A549 (cell line): Measurements from ENCODE around the gene CD7.

Source experiments
- CEBPB ChIP-seq, 2 experiments: fragments of >200 bp in 1 of 2; sonication (Bioruptor Twin) in 1 of 2; formaldehyde crosslinking in 1 of 2; IDR thresholded peaks; 2 replicates each; pipeline ENCODE4 v1.6.1; 2012 to 2016
- EP300 ChIP-seq, 2 experiments: fragments of >200 bp; sonication (Bioruptor Twin); formaldehyde crosslinking; IDR thresholded peaks; 2 replicates in 1 of 2; 3 replicates in 1 of 2; pipeline ENCODE4 v1.6.1; 2016 to 2017
- MAFK ChIP-seq: fragments of 450-650 bp; IDR thresholded peaks from 2 replicates; pipeline ENCODE4 v1.6.1; 2014; ENCODE audit not compliant: partially characterized antibody
- NR3C1 ChIP-seq: fragments of >200 bp; sonication (Bioruptor Twin); formaldehyde crosslinking; IDR thresholded peaks from 3 replicates; pipeline ENCODE4 v1.6.1; 2017
- RAD21 ChIP-seq, 2 experiments: fragments of >200 bp in 1 of 2; sonication (Bioruptor Twin) in 1 of 2; formaldehyde crosslinking in 1 of 2; IDR thresholded peaks in 1 of 2; conservative IDR thresholded peaks in 1 of 2; 2 replicates in 1 of 2; 3 replicates in 1 of 2; pipeline ENCODE4 v1.6.1; 2012 to 2018; ENCODE audit warnings: inconsistent platforms in 1 of 2
- TF ChIP-seq, protein P1 (sequence below): fragments of >200 bp; sonication (Bioruptor Twin); formaldehyde crosslinking; IDR thresholded peaks from 3 replicates; pipeline ENCODE4 v1.5.1; 2016
- TF ChIP-seq, protein P2 (sequence below): fragments of 200-600 bp; sonication (generic); IDR thresholded peaks from 2 replicates; pipeline ENCODE4 v1.6.1; 2016; ENCODE audit warnings: antibody characterized with exemption, mild to moderate bottlenecking, moderate library complexity

DNA sequence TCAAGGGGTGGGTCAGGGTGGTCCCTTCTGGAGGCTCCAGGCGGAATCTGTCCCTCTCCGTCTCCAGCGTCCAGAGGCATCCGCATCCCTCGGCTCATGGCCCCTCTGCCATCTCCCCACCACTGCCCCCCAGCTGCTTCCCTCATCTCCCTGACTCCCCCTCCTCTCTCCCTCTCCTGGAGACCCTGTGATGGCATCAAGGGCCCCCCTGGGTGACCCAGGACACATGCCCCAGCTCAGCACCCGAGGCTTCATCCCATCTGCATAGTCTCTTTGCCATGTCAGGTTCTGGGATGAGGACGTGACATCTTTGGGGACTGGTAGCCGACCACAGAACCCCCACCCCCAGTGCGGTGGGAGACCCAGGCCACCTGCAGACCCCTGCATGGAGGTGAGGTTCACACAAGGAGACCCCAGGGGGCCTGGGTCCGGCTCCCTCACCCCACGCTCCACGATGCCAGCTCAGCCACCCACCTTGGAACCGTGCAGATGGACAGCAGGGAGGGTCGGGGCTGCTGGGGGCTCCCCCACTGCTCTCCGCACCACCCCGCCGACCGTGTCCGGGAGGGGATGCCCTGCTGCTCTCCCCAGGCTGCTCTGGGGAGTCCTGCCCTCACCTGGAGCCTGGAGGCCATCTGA lies 12.4 kb upstream of the CD7 start:
- TF ChIP-seq RAD21 (conservative IDR thresholded peaks at IDR 0.05 in 1 of 2, IDR thresholded peaks at IDR 0.05 in 1 of 2) (no peak), EP300 (IDR thresholded peaks at IDR 0.05) (no peak), CEBPB (IDR thresholded peaks at IDR 0.05) (no peak), MAFK (no peak), NR3C1 (no peak)
- TF ChIP-seq, protein P1, sequence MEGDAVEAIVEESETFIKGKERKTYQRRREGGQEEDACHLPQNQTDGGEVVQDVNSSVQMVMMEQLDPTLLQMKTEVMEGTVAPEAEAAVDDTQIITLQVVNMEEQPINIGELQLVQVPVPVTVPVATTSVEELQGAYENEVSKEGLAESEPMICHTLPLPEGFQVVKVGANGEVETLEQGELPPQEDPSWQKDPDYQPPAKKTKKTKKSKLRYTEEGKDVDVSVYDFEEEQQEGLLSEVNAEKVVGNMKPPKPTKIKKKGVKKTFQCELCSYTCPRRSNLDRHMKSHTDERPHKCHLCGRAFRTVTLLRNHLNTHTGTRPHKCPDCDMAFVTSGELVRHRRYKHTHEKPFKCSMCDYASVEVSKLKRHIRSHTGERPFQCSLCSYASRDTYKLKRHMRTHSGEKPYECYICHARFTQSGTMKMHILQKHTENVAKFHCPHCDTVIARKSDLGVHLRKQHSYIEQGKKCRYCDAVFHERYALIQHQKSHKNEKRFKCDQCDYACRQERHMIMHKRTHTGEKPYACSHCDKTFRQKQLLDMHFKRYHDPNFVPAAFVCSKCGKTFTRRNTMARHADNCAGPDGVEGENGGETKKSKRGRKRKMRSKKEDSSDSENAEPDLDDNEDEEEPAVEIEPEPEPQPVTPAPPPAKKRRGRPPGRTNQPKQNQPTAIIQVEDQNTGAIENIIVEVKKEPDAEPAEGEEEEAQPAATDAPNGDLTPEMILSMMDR: no peak
- TF ChIP-seq, protein P2, sequence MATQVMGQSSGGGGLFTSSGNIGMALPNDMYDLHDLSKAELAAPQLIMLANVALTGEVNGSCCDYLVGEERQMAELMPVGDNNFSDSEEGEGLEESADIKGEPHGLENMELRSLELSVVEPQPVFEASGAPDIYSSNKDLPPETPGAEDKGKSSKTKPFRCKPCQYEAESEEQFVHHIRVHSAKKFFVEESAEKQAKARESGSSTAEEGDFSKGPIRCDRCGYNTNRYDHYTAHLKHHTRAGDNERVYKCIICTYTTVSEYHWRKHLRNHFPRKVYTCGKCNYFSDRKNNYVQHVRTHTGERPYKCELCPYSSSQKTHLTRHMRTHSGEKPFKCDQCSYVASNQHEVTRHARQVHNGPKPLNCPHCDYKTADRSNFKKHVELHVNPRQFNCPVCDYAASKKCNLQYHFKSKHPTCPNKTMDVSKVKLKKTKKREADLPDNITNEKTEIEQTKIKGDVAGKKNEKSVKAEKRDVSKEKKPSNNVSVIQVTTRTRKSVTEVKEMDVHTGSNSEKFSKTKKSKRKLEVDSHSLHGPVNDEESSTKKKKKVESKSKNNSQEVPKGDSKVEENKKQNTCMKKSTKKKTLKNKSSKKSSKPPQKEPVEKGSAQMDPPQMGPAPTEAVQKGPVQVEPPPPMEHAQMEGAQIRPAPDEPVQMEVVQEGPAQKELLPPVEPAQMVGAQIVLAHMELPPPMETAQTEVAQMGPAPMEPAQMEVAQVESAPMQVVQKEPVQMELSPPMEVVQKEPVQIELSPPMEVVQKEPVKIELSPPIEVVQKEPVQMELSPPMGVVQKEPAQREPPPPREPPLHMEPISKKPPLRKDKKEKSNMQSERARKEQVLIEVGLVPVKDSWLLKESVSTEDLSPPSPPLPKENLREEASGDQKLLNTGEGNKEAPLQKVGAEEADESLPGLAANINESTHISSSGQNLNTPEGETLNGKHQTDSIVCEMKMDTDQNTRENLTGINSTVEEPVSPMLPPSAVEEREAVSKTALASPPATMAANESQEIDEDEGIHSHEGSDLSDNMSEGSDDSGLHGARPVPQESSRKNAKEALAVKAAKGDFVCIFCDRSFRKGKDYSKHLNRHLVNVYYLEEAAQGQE: no peak
